Activated gamma-delta T cell treated with anti-CD3 and anti-CD28 coated beads, Interleukin-2, amount 50 U/mL, for 16 hours (primary cell): ENCODE data around the gene MYL6.

Source experiments
- DNase-seq: peaks from one replicate; pipeline ENCODE4 v3.0.0-alpha.2; 2020; ENCODE audit warnings: low read depth

The MYL6 gene

GRCh38 chr12:56129206-56129941, 28.8 kb upstream of the MYL6 start:
- DNase-seq, result peak; percentile 69

GRCh38 chr12:56129942-56130495, 28.1 kb upstream of the MYL6 start:
- DNase-seq, result no peak

- DNase-seq, result no peak
These were observed 27.3 kb upstream of the MYL6 start for GRCh38 chr12:56130876-56131275.

- no peak for DNase-seq
These were observed 23.3 kb upstream of the MYL6 start for GRCh38 chr12:56134897-56135296.

- no peak for DNase-seq
These were observed 20.1 kb upstream of the MYL6 start for GRCh38 chr12:56137853-56138571.

GRCh38 chr12:56141946-56142784, 16.0 kb upstream of the MYL6 start:
- no peak for DNase-seq

- no peak for DNase-seq
These were observed 14.9 kb upstream of the MYL6 start for GRCh38 chr12:56143217-56143616.

- no peak for DNase-seq
These were observed 14.3 kb upstream of the MYL6 start for GRCh38 chr12:56143870-56144269.

- DNase-seq, result no peak
These were observed 12.9 kb upstream of the MYL6 start for GRCh38 chr12:56145217-56145616.

- no peak for DNase-seq
These were observed 11.4 kb upstream of the MYL6 start for GRCh38 chr12:56146492-56147460.

GRCh38 chr12:56150563-56150962, 7.6 kb upstream of the MYL6 start:
- DNase-seq, result no peak

GRCh38 chr12:56151672-56152131, 6.5 kb upstream of the MYL6 start:
- peak; percentile 46 for DNase-seq

GRCh38 chr12:56152132-56152755, 5.9 kb upstream of the MYL6 start, which contains the start of gene MYL6B:
Gene MYL6B, plus strand, starts transcription at chr12:56152587. Its CDS starts 1,332 bp downstream, at chr12:56153919.
- DNase-seq, result peak; percentile 88

GRCh38 chr12:56152756-56153677, 5.1 kb upstream of the MYL6 start:
- DNase-seq, result no peak

GRCh38 chr12:56153678-56154065, 4.5 kb upstream of the MYL6 start:
- no peak for DNase-seq

GRCh38 chr12:56154246-56154771, 3.9 kb upstream of the MYL6 start:
- DNase-seq, result no peak

- no peak for DNase-seq
These were observed 3.3 kb upstream of the MYL6 start for GRCh38 chr12:56154818-56155217.

- no peak for DNase-seq
These were observed 2.8 kb upstream of the MYL6 start for GRCh38 chr12:56155256-56155845.
